HCT116 (cell line): Measurements from ENCODE around the gene MTREX. TPM values are rescaled to one million over a fixed set of nuclear protein-coding genes. Genes with fewer than 3 reads are reported as not detected.

Experiments
- ATAC-seq: fragments of 200-7000 bp; cut with Tn5 transposase; 2 replicates; pipeline ENCODE4 v1.9.1; 2020; ENCODE audit warnings: mild to moderate bottlenecking, moderate library complexity
- BruUV-seq: library from RNA; stranded (reverse); fragments of 400-500 nt; replicated peaks from 2 replicates; lab custom pipeline; 2021; lab: Mats Ljungman, UMichigan
- CTCF ChIA-PET: fragments of 300-600 bp; sonication (Branson Sonifier 250); formaldehyde crosslinking; loops from one replicate; lab custom pipeline; 2021; ENCODE audit warnings: antibody characterized with exemption; lab: Charles Lee
- POLR2A ChIA-PET: fragments of 300-600, 350-600 bp; sonication (Branson Sonifier 250); formaldehyde crosslinking; loops from one replicate; lab custom pipeline; 2021; ENCODE audit warnings: antibody characterized with exemption; lab: Charles Lee
- RAD21 ChIA-PET, 2 experiments: fragments of 300-600 bp; sonication (Branson Sonifier 250); formaldehyde crosslinking; loops; one replicate each; lab custom pipeline; 2023; ENCODE audit warnings: low total read pairs in 2 of 2; ENCODE audit not compliant: uncharacterized antibody in 2 of 2, unreplicated experiment in 2 of 2, low non-redundant PET in 1 of 2; lab: Charles Lee
- DNase-seq: peaks from one replicate; pipeline ENCODE4 v3.0.0-alpha.2; 2010; ENCODE audit warnings: low read depth, low spot score
- H2AFZ ChIP-seq: fragments of 200-600 bp; shearing (Covaris generic), sonication (generic); 2 replicates; pipeline ENCODE4 v1.6.1; 2017; ENCODE audit warnings: low read depth, mixed run types, mixed read lengths, antibody characterized with exemption, low read length; ENCODE audit not compliant: poor library complexity, severe bottlenecking
- H3K27ac ChIP-seq: 2 replicates; pipeline ENCODE4 v1.5.1; 2012; ENCODE audit warnings: low read depth, low read length
- H3K27me3 ChIP-seq: fragments of 200-600 bp; sonication (generic); 2 replicates; pipeline ENCODE4 v1.6.1; 2016; ENCODE audit warnings: mixed run types, low read length, mixed read lengths; ENCODE audit not compliant: insufficient read depth
- H3K36me3 ChIP-seq, 2 experiments: fragments of 200-500 bp in 1 of 2; fragments of 200-600 bp in 1 of 2; sonication (Bioruptor generic) in 1 of 2; sonication (generic) in 1 of 2; 2 replicates each; pipeline versions ENCODE4 v1.5.1 to v1.6.1; 2014 to 2016; ENCODE audit warnings: low read length in 2 of 2, inconsistent platforms in 1 of 2, mixed read lengths in 1 of 2, mixed run types in 1 of 2; ENCODE audit not compliant: insufficient read depth in 2 of 2, control insufficient read depth in 1 of 2
- H3K4me1 ChIP-seq, 2 experiments: fragments of 200-600 bp in 1 of 2; sonication (generic) in 1 of 2; 2 replicates each; pipeline versions ENCODE4 v1.5.1 to v1.6.1; 2012 to 2017; ENCODE audit warnings: low read length in 2 of 2, inconsistent platforms in 1 of 2, mild to moderate bottlenecking in 1 of 2, mixed read lengths in 1 of 2, mixed run types in 1 of 2, moderate library complexity in 1 of 2; ENCODE audit not compliant: insufficient read depth in 2 of 2, control insufficient read depth in 1 of 2
- H3K4me2 ChIP-seq: fragments of 200-600 bp; sonication (generic); 2 replicates; pipeline ENCODE4 v1.6.1; 2017; ENCODE audit warnings: mixed run types, low read length, mixed read lengths
- H3K4me3 ChIP-seq, 2 experiments: fragments of 200-600 bp in 1 of 2; sonication (generic) in 1 of 2; replicated peaks in 1 of 2; 2 replicates each; pipeline ENCODE4 v1.5.1; 2011 to 2016; ENCODE audit warnings: low read length in 2 of 2, control low read depth in 1 of 2, low read depth in 1 of 2, mild to moderate bottlenecking in 1 of 2, mixed read lengths in 1 of 2, mixed run types in 1 of 2
- H3K79me2 ChIP-seq: fragments of 200-600 bp; sonication (generic); 2 replicates; pipeline ENCODE4 v1.6.1; 2017; ENCODE audit warnings: mild to moderate bottlenecking, mixed run types, low read length, moderate library complexity, mixed read lengths; ENCODE audit not compliant: insufficient read depth
- H3K9ac ChIP-seq: fragments of 200-600 bp; sonication (generic); 2 replicates; pipeline ENCODE4 v1.6.1; 2016; ENCODE audit warnings: low read length, mixed read lengths
- H3K9me2 ChIP-seq: fragments of 200-600 bp; sonication (generic), shearing (Covaris generic); 2 replicates; pipeline ENCODE4 v1.6.1; 2017; ENCODE audit warnings: mixed run types, mild to moderate bottlenecking, moderate library complexity; ENCODE audit not compliant: insufficient read depth
- H3K9me3 ChIP-seq, 2 experiments: fragments of 200-500 bp in 1 of 2; fragments of 200-600 bp in 1 of 2; sonication (Bioruptor generic) in 1 of 2; sonication (generic) in 1 of 2; 2 replicates each; pipeline ENCODE4 v1.6.1; 2014 to 2017; ENCODE audit warnings: low read length in 2 of 2, mixed read lengths in 2 of 2, inconsistent platforms in 1 of 2, low read depth in 1 of 2, mild to moderate bottlenecking in 1 of 2, mixed run types in 1 of 2, moderate library complexity in 1 of 2; ENCODE audit not compliant: control insufficient read depth in 1 of 2, insufficient read depth in 1 of 2
- H4K20me1 ChIP-seq: fragments of 200-600 bp; sonication (generic), shearing (Covaris generic); 2 replicates; pipeline ENCODE4 v1.6.1; 2017; ENCODE audit warnings: mixed run types, mild to moderate bottlenecking, moderate library complexity; ENCODE audit not compliant: insufficient read depth
- CTCF ChIP-seq, 3 experiments: fragments of 200-600 bp in 1 of 3; sonication (generic) in 1 of 3; IDR thresholded peaks in 2 of 3; conservative IDR thresholded peaks in 1 of 3; 2 replicates each; pipeline ENCODE4 v1.5.1; 2012 to 2017; ENCODE audit warnings: low read depth in 2 of 3, low read length in 2 of 3, antibody characterized with exemption in 1 of 3, borderline replicate concordance in 1 of 3, control low read depth in 1 of 3, mild to moderate bottlenecking in 1 of 3, mixed read lengths in 1 of 3, mixed run types in 1 of 3, moderate library complexity in 1 of 3; ENCODE audit not compliant: insufficient read depth in 1 of 3
- MAX ChIP-seq: IDR thresholded peaks from 2 replicates; pipeline ENCODE4 v1.6.1; 2012
- POLR2AphosphoS5 ChIP-seq: IDR thresholded peaks from 2 replicates; pipeline ENCODE4 v1.6.1; 2011; ENCODE audit warnings: mild to moderate bottlenecking, low read depth, low read length, moderate library complexity
- RAD21 ChIP-seq: IDR thresholded peaks from 2 replicates; pipeline ENCODE4 v1.6.1; 2012; ENCODE audit warnings: low read depth, mild to moderate bottlenecking
- SP1 ChIP-seq: IDR thresholded peaks from 2 replicates; pipeline ENCODE4 v1.6.1; 2012; ENCODE audit warnings: low read depth
- SRF ChIP-seq: IDR thresholded peaks from 2 replicates; pipeline ENCODE4 v1.6.1; 2012; ENCODE audit warnings: low read depth
- ZBTB33 ChIP-seq: IDR thresholded peaks from 2 replicates; pipeline ENCODE4 v1.6.1; 2011; ENCODE audit warnings: mild to moderate bottlenecking, low read length, moderate library complexity; ENCODE audit not compliant: insufficient replicate concordance; ENCODE audit errors: extremely low read depth
- intact Hi-C: fragments of 100-400 bp; cut with micrococcal nuclease; formaldehyde crosslinking; loops from 2 replicates; pipeline ENCODE4 v1.10.0; 2022
- total RNA-seq: library from RNA; stranded (reverse); gene quantifications from one replicate; pipeline ENCODE4 v1.2.1, GENCODE V29; 2021; ENCODE audit not compliant: unreplicated experiment

MTREX gene
- total RNA-seq, 1 experiment from 2014 or later = 101 TPM

GRCh38 chr5:55319491-55319890, 11.7 kb downstream of the MTREX start:
- POLR2A ChIA-PET = no interaction called here
- no peak for DNase-seq
- Histone ChIP-seq H3K9ac (no peak overlapping the region), H3K9me2 (no peaks in the 10 kb centered on the region)
- BruUV-seq = no TSS peak
- intact Hi-C loops = no loop called here
- TF ChIP-seq RAD21 (no peak), MAX (no peak)
- TF ChIP-seq, all 23 proteins: peak for 0
- H3K4me3 ChIP-seq = no peak overlapping the region
- ATAC-seq = no peak
- H3K4me2 ChIP-seq = no peak overlapping the region
- peaks cover 18% of the 10 kb centered on the region; the same call in 1 of the 2 replicates for H4K20me1 ChIP-seq
- no peaks in the 10 kb centered on the region for H3K9me3 ChIP-seq
- ChIA-PET CTCF (interaction anchor here (0.6 kb wide), 1 partner anchor 12 kb away, joined by 3 read pairs; the partner anchor contains the start of genes DHX29 and MTREX), RAD21 (no interaction called here)
- no peak overlapping the region for H3K27ac ChIP-seq
- peaks cover 0 to 3% of the 10 kb centered on the region in 2 experiments; a peak in 1 of 4 replicates for H3K36me3 ChIP-seq
- H2AFZ ChIP-seq = no peak overlapping the region
- no peaks in the 10 kb centered on the region for H3K4me1 ChIP-seq
- H3K79me2 ChIP-seq = peaks cover 96% of the 10 kb centered on the region
- no peaks in the 10 kb centered on the region for H3K27me3 ChIP-seq

- TF ChIP-seq CTCF (IDR thresholded peaks at IDR 0.05 in 2 of 3, conservative IDR thresholded peaks at IDR 0.05 in 1 of 3; ENCODE audit: borderline replicate concordance in 1 of 3, insufficient read depth in 1 of 3, low read depth in 2 of 3, low read length in 2 of 3) (no peak), SRF (no peak), POLR2AphosphoS5 (no peak), ZBTB33 (no peak), SP1 (no peak)
- Histone ChIP-seq H3K4me1 (no peaks in the 10 kb centered on the region), H3K9ac (no peak overlapping the region), H3K4me3 (no peak overlapping the region), H2AFZ (no peak overlapping the region), H3K79me2 (peaks cover 95% of the 10 kb centered on the region), H3K9me3 (no peaks in the 10 kb centered on the region), H3K9me2 (no peaks in the 10 kb centered on the region), H3K4me2 (no peak overlapping the region), H4K20me1 (peaks cover 14% of the 10 kb centered on the region; the same call in 1 of the 2 replicates), H3K27ac (no peak overlapping the region), H3K36me3 (peaks cover 1 to 3% of the 10 kb centered on the region in 2 experiments; a peak in 3 of 4 replicates), H3K27me3 (no peaks in the 10 kb centered on the region)
- no TSS peak for BruUV-seq
- DNase-seq (no peak), ATAC-seq (no peak)
- intact Hi-C loops = loop anchor here (5.0 to 10.0 kb wide), 3 partner anchors 133 to 604 kb away; partner anchors contain the start of gene CDC20B
- POLR2A ChIA-PET = no interaction called here
- RAD21 ChIA-PET = interaction anchor here in 1 of 2 experiments (0.6 kb wide), 1 partner anchor 13 kb away, joined by 4 read pairs; the partner anchor contains the start of gene MTREX
- CTCF ChIA-PET = no interaction called here
Observed at GRCh38 chr5:55320571-55320970, 12.8 kb downstream of the MTREX start.
